ENCODE measurements around the gene VAV2. TPM values are rescaled to one million over a fixed set of nuclear protein-coding genes. Genes with fewer than 3 reads are reported as not detected.

Gene VAV2
- total and polyA plus RNA-seq, 4 donors: 4.9 to 26.4 (median 17.0) TPM

DNA sequence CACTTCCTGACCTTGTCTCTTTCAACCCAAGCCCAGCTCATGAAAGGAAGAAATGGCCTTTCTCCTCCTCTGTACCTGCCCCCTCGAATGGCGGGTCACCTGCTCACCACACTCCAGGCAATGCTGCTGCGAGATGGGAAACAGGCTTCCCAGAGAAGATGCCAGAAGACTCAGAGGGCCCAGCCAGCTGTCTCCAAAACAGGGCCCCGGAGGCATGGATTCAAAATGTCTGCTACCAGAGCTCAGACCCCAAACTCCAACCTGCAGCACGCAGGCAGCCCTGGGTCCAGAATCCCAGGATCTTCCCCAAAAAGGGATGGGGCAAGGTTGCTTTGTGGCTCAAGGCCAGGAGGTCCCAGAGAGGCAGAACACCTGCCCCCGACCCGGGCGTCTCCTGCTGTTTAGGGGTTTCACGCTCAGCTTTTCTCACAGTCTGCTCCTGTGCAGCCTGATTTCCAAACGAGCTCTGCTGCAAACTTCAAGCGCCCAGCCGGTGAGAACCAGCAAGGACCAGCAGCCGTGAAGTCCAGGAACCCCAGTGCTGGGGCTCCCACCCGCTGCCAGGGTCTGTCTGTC, 42.5 kb downstream of the VAV2 start (continued):
- TF ChIP-seq HNF4G (IDR thresholded peaks at IDR 0.05) (no peak), FOXA2 (IDR thresholded peaks at IDR 0.05) (no peak), GABPA (IDR thresholded peaks at IDR 0.05 in 1 of 2, conservative IDR thresholded peaks at IDR 0.05 in 1 of 2) (no peak), EGR1 (IDR thresholded peaks at IDR 0.05; ENCODE audit: low read depth in 2 of 2) (no peak), FOXA1 (IDR thresholded peaks at IDR 0.05) (no peak)

DNA sequence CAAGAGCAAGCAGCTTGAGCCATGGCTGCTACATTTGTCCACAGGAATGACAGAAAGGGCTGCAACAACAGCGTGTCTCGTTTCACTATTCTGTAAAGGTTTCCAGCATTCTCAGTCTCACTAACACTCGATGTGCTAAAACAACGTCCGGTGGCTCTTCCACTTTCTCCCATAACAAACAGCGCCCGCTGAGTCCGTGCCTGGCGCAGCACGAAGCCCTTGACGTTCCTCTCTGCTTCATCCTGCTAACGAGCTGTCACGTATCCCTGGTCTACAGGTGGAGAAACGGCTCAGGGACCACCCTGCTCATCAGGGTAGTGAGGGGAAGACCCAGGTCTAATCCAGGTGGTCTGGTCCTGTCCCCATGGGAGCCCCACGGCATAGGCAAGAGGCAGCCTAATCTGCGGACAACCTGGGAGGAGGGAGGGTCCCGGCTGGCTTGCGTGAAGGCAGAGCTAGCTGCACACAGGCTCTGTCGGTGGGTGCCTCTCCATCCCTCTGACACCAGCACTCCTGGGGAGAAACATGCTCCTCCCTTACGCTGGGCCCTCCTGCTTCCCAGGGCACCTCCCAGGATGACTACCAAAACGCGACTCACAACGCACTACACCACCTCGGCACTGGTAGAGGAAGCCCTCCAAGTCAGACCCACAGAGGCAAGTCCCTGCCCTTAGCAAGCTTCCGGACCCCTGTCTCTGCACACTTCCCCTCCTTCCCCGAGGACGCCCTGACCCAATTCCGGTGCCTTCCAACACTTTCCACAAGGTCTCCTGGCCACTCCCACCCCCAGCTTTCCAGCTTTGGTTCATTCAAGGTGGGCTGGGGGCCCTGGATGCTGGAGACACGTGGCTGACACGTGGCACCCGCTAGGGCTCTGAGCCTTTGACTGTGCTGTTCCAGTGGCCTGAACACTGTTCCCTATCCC, 43.3 kb downstream of the VAV2 start:
- Histone ChIP-seq H3K27ac (ENCODE audit: low read depth in 1 of 2, low read length in 2 of 2) (no peak overlapping the region), H3K4me1 (ENCODE audit: control insufficient read depth in 4 of 4, insufficient read depth in 4 of 4, low read length in 3 of 4) (peaks cover 0 to 23% (median 7%) of the 10 kb centered on the region in 4 donors), H3K4me3 (ENCODE audit: low read depth in 1 of 3, low read length in 3 of 3) (no peak overlapping the region), H3K36me3 (ENCODE audit: control insufficient read depth in 4 of 4, insufficient read depth in 3 of 4, low read depth in 1 of 4, low read length in 3 of 4) (peaks cover 0 to 5% (median 0%) of the 10 kb centered on the region in 4 donors), H3K27me3 (ENCODE audit: control insufficient read depth in 4 of 4, insufficient read depth in 4 of 4, low read length in 3 of 4) (no peaks in the 10 kb centered on the region), H3K9me3 (ENCODE audit: control insufficient read depth in 4 of 4, low read length in 3 of 4) (no peaks in the 10 kb centered on the region), H3K9ac (ENCODE audit: low read depth in 1 of 2, low read length in 2 of 2) (no peak overlapping the region)
- DNase-seq (ENCODE audit: low spot score): no peak
- WGBS: 93% methylated on average over 31 of the region's 31 CpGs
- TF ChIP-seq, protein P1, sequence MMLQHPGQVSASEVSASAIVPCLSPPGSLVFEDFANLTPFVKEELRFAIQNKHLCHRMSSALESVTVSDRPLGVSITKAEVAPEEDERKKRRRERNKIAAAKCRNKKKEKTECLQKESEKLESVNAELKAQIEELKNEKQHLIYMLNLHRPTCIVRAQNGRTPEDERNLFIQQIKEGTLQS (IDR thresholded peaks at IDR 0.05): no peak
- TF ChIP-seq, protein P2, sequence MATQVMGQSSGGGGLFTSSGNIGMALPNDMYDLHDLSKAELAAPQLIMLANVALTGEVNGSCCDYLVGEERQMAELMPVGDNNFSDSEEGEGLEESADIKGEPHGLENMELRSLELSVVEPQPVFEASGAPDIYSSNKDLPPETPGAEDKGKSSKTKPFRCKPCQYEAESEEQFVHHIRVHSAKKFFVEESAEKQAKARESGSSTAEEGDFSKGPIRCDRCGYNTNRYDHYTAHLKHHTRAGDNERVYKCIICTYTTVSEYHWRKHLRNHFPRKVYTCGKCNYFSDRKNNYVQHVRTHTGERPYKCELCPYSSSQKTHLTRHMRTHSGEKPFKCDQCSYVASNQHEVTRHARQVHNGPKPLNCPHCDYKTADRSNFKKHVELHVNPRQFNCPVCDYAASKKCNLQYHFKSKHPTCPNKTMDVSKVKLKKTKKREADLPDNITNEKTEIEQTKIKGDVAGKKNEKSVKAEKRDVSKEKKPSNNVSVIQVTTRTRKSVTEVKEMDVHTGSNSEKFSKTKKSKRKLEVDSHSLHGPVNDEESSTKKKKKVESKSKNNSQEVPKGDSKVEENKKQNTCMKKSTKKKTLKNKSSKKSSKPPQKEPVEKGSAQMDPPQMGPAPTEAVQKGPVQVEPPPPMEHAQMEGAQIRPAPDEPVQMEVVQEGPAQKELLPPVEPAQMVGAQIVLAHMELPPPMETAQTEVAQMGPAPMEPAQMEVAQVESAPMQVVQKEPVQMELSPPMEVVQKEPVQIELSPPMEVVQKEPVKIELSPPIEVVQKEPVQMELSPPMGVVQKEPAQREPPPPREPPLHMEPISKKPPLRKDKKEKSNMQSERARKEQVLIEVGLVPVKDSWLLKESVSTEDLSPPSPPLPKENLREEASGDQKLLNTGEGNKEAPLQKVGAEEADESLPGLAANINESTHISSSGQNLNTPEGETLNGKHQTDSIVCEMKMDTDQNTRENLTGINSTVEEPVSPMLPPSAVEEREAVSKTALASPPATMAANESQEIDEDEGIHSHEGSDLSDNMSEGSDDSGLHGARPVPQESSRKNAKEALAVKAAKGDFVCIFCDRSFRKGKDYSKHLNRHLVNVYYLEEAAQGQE (IDR thresholded peaks at IDR 0.05): no peak
- TF ChIP-seq RAD21 (IDR thresholded peaks at IDR 0.05) (no peak), FOXA1 (IDR thresholded peaks at IDR 0.05) (no peak), JUND (IDR thresholded peaks at IDR 0.05) (no peak), RXRA (IDR thresholded peaks at IDR 0.05) (no peak), GABPA (IDR thresholded peaks at IDR 0.05 in 1 of 2, conservative IDR thresholded peaks at IDR 0.05 in 1 of 2) (no peak), FOXA2 (IDR thresholded peaks at IDR 0.05) (no peak), YY1 (IDR thresholded peaks at IDR 0.05) (no peak), HNF4A (conservative IDR thresholded peaks at IDR 0.05) (no peak), SP1 (IDR thresholded peaks at IDR 0.05) (no peak), NR2F2 (IDR thresholded peaks at IDR 0.05) (no peak), HNF4G (IDR thresholded peaks at IDR 0.05) (no peak), EGR1 (IDR thresholded peaks at IDR 0.05; ENCODE audit: low read depth in 2 of 2) (no peak), TAF1 (conservative IDR thresholded peaks at IDR 0.05) (no peak)
- TF ChIP-seq, protein P3, sequence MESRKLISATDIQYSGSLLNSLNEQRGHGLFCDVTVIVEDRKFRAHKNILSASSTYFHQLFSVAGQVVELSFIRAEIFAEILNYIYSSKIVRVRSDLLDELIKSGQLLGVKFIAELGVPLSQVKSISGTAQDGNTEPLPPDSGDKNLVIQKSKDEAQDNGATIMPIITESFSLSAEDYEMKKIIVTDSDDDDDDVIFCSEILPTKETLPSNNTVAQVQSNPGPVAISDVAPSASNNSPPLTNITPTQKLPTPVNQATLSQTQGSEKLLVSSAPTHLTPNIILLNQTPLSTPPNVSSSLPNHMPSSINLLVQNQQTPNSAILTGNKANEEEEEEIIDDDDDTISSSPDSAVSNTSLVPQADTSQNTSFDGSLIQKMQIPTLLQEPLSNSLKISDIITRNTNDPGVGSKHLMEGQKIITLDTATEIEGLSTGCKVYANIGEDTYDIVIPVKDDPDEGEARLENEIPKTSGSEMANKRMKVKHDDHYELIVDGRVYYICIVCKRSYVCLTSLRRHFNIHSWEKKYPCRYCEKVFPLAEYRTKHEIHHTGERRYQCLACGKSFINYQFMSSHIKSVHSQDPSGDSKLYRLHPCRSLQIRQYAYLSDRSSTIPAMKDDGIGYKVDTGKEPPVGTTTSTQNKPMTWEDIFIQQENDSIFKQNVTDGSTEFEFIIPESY (IDR thresholded peaks at IDR 0.05): no peak
- TF ChIP-seq, protein P4, sequence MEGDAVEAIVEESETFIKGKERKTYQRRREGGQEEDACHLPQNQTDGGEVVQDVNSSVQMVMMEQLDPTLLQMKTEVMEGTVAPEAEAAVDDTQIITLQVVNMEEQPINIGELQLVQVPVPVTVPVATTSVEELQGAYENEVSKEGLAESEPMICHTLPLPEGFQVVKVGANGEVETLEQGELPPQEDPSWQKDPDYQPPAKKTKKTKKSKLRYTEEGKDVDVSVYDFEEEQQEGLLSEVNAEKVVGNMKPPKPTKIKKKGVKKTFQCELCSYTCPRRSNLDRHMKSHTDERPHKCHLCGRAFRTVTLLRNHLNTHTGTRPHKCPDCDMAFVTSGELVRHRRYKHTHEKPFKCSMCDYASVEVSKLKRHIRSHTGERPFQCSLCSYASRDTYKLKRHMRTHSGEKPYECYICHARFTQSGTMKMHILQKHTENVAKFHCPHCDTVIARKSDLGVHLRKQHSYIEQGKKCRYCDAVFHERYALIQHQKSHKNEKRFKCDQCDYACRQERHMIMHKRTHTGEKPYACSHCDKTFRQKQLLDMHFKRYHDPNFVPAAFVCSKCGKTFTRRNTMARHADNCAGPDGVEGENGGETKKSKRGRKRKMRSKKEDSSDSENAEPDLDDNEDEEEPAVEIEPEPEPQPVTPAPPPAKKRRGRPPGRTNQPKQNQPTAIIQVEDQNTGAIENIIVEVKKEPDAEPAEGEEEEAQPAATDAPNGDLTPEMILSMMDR (IDR thresholded peaks at IDR 0.05; ENCODE audit: low read depth, low read length, missing input control): no peak
- TF ChIP-seq, protein P5, sequence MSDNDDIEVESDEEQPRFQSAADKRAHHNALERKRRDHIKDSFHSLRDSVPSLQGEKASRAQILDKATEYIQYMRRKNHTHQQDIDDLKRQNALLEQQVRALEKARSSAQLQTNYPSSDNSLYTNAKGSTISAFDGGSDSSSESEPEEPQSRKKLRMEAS (IDR thresholded peaks at IDR 0.05): no peak
